ENCODE measurements around the gene P3H2.

GRCh38 chr3:189961522-189962161, 159.1 kb downstream of the P3H2 start:
- TF ChIP-seq EZH2 (IDR thresholded peaks at IDR 0.05; ENCODE audit: borderline replicate concordance, low read depth, low read length, severe bottlenecking) (no peak), CTCF (IDR thresholded peaks at IDR 0.05; ENCODE audit: borderline replicate concordance, extremely low read depth, low read length, poor library complexity, severe bottlenecking) (peak; percentile 95)
